ENCODE data around the gene SLPI.

GRCh38 chr20:45206725-45207124, 47.6 kb downstream of the SLPI start, which contains the start of gene SEMG1:
- TF ChIP-seq CTCF (IDR thresholded peaks at IDR 0.05; ENCODE audit: low read depth, low read length, poor library complexity, severe bottlenecking) (no peak), EZH2phosphoT487 (IDR thresholded peaks at IDR 0.05; ENCODE audit: borderline replicate concordance, low read length) (no peak)
